HepG2 (cell line): ENCODE measurements around the gene ZNF584. TPM values are rescaled to one million over a fixed set of nuclear protein-coding genes. Genes with fewer than 3 reads are reported as not detected.

Experiments used
- AGO2 ChIP-seq: fragments of 200-400 bp; formaldehyde crosslinking; optimal IDR thresholded peaks from 2 replicates; pipeline ENCODE3; 2017; ENCODE audit warnings: mild to moderate bottlenecking, low read depth, low read length, moderate library complexity
- CENPBD1 ChIP-seq: sonication (generic); formaldehyde crosslinking; IDR thresholded peaks from 2 replicates; pipeline ENCODE4 v1.8.0; 2022; ENCODE audit warnings: missing genetic modification reagents, low read depth, mild to moderate bottlenecking, borderline replicate concordance
- FUBP1 ChIP-seq: sonication (generic); formaldehyde crosslinking; IDR thresholded peaks from 2 replicates; pipeline ENCODE4 v1.5.1; 2020; ENCODE audit warnings: missing genetic modification reagents, mild to moderate bottlenecking, borderline replicate concordance
- GABPA ChIP-seq, 2 experiments: IDR thresholded peaks; 2 replicates each; pipeline ENCODE4 v1.6.1; 2011 to 2016; ENCODE audit warnings: low read depth in 2 of 2, low read length in 1 of 2, missing biosample characterization in 1 of 2, missing genetic modification characterization in 1 of 2
- GABPB1 ChIP-seq: IDR thresholded peaks from 2 replicates; pipeline ENCODE4 v1.6.1; 2016; ENCODE audit warnings: mild to moderate bottlenecking, missing genetic modification reagents, moderate library complexity, missing compliant biosample characterization
- GLI4 ChIP-seq: sonication (generic); formaldehyde crosslinking; IDR thresholded peaks from 2 replicates; pipeline ENCODE4 v1.5.1; 2020; ENCODE audit warnings: missing genetic modification reagents, mild to moderate bottlenecking, moderate library complexity, borderline replicate concordance
- HCFC1 ChIP-seq: fragments of 150-350 bp; IDR thresholded peaks from 2 replicates; pipeline ENCODE4 v1.6.1; 2014; ENCODE audit warnings: low read depth, low read length
- MED13 ChIP-seq: sonication (generic); formaldehyde crosslinking; IDR thresholded peaks from 2 replicates; pipeline ENCODE4 v1.5.0; 2020; ENCODE audit warnings: missing genetic modification reagents
- MLX ChIP-seq: IDR thresholded peaks from 2 replicates; pipeline ENCODE4 v1.6.1; 2016
- MTF2 ChIP-seq: sonication (generic); formaldehyde crosslinking; IDR thresholded peaks from 2 replicates; pipeline ENCODE4 v1.5.0; 2020; ENCODE audit warnings: missing genetic modification reagents, borderline replicate concordance
- NFYC ChIP-seq: IDR thresholded peaks from 2 replicates; pipeline ENCODE4 v1.6.1; 2016; ENCODE audit warnings: missing genetic modification reagents, missing compliant biosample characterization
- NKX3-1 ChIP-seq: sonication (generic); formaldehyde crosslinking; IDR thresholded peaks from 2 replicates; pipeline ENCODE4 v1.5.0; 2020; ENCODE audit warnings: missing genetic modification reagents
- PAX8 ChIP-seq: sonication (generic); formaldehyde crosslinking; IDR thresholded peaks from 2 replicates; pipeline ENCODE4 v1.8.0; 2022; ENCODE audit warnings: mild to moderate bottlenecking, missing genetic modification reagents, borderline replicate concordance
- POGZ ChIP-seq: sonication (generic); formaldehyde crosslinking; IDR thresholded peaks from 2 replicates; pipeline ENCODE4 v1.4.0; 2020; ENCODE audit warnings: mild to moderate bottlenecking, missing genetic modification reagents
- PPARG ChIP-seq: conservative IDR thresholded peaks from 2 replicates; pipeline ENCODE4 v1.6.1; 2016; ENCODE audit warnings: missing biosample characterization, missing genetic modification reagents
- RCOR2 ChIP-seq: IDR thresholded peaks from 2 replicates; pipeline ENCODE4 v1.6.1; 2016; ENCODE audit warnings: missing biosample characterization, missing genetic modification reagents
- SNAPC2 ChIP-seq: sonication (generic); formaldehyde crosslinking; IDR thresholded peaks from 2 replicates; pipeline ENCODE4 v1.8.1; 2022; ENCODE audit warnings: mild to moderate bottlenecking, missing genetic modification reagents
- STAT5B ChIP-seq: sonication (generic); formaldehyde crosslinking; IDR thresholded peaks from 2 replicates; pipeline ENCODE4 v1.4.0; 2020; ENCODE audit warnings: missing genetic modification reagents
- ZEB1 ChIP-seq: IDR thresholded peaks from 2 replicates; pipeline ENCODE4 v1.6.1; 2012; ENCODE audit warnings: mild to moderate bottlenecking, low read depth, inconsistent platforms; ENCODE audit not compliant: insufficient replicate concordance
- ZNF136 ChIP-seq: sonication (generic); formaldehyde crosslinking; IDR thresholded peaks from 2 replicates; pipeline ENCODE4 v1.8.1; 2022; ENCODE audit warnings: low read depth, mild to moderate bottlenecking, moderate library complexity, missing genetic modification reagents
- ZNF207 ChIP-seq: fragments of 450-650 bp; IDR thresholded peaks from 2 replicates; pipeline ENCODE4 v1.6.1; 2016; ENCODE audit warnings: antibody characterized with exemption, borderline replicate concordance
- ZNF263 ChIP-seq: sonication (generic); formaldehyde crosslinking; IDR thresholded peaks from 2 replicates; pipeline ENCODE4 v1.4.0; 2020; ENCODE audit warnings: missing genetic modification reagents
- ZNF335 ChIP-seq: sonication (generic); formaldehyde crosslinking; IDR thresholded peaks from 2 replicates; pipeline ENCODE4 v1.4.0; 2020; ENCODE audit warnings: missing genetic modification reagents
- ZNF546 ChIP-seq: sonication (generic); formaldehyde crosslinking; conservative IDR thresholded peaks from 2 replicates; pipeline ENCODE4 v1.8.1; 2023; ENCODE audit warnings: mild to moderate bottlenecking, missing genetic modification reagents
- ZNF597 ChIP-seq: sonication (generic); formaldehyde crosslinking; IDR thresholded peaks from 2 replicates; pipeline ENCODE4 v1.5.0; 2020; ENCODE audit warnings: missing genetic modification reagents
- ZNF761 ChIP-seq: sonication (generic); formaldehyde crosslinking; conservative IDR thresholded peaks from 2 replicates; pipeline ENCODE4 v1.4.0; 2020; ENCODE audit warnings: mild to moderate bottlenecking, missing genetic modification reagents
- ZNF781 ChIP-seq: sonication (generic); formaldehyde crosslinking; IDR thresholded peaks from 2 replicates; pipeline ENCODE4 v1.5.1; 2020; ENCODE audit warnings: borderline replicate concordance, mild to moderate bottlenecking, missing genetic modification reagents; ENCODE audit errors: not compliant biosample characterization
- ZSCAN9 ChIP-seq: IDR thresholded peaks from 2 replicates; pipeline ENCODE4 v1.6.1; 2016; ENCODE audit warnings: borderline replicate concordance
- polyA plus RNA-seq, 8 experiments: library from polyadenylated mRNA; depleted of rRNA in 3 of 8; stranded (reverse) in 7 of 8; unstranded in 1 of 8; fragments of >200 nt; fragmentation: Illumina TruSeq in 4 of 8; extraction: Trizol in 4 of 8; gene quantifications; 2 replicates each; pipeline versions ENCODE4 v1.2.1 to v1.2.3, GENCODE V29; 2011 to 2016; ENCODE audit warnings: low read depth in 4 of 8, missing spikeins in 1 of 8, mixed read lengths in 1 of 8; ENCODE audit not compliant: insufficient read depth in 1 of 8
- total RNA-seq, 5 experiments: library from RNA; depleted of rRNA; stranded (reverse); fragments of >200 nt; fragmentation: Illumina TruSeq; extraction: Trizol; gene quantifications; 2 replicates each; pipeline ENCODE4 v1.2.3, GENCODE V29; 2016; ENCODE audit warnings: low read depth in 1 of 5

Gene ZNF584
- total and polyA plus RNA-seq, 2 of the 13 experiments (the other 11 are each of a cell fraction or from before 2014, with no cell fraction given), result 2.4 to 7.0 TPM

- TF ChIP-seq FUBP1 (CRISPR knock-in tag) (no peak), STAT5B (CRISPR knock-in tag) (no peak), MED13 (CRISPR knock-in tag) (no peak), GLI4 (no peak), ZNF335 (CRISPR knock-in tag) (0 out of 2 replicates have a peak, but pooled peaks have one; percentile 36), NFYC (CRISPR knock-in tag) (peak; percentile 94), ZNF781 (CRISPR knock-in tag) (no peak), MTF2 (CRISPR knock-in tag) (no peak; the same call in 1 of the 2 replicates), POGZ (CRISPR knock-in tag) (no peak), ZNF761 (peak; percentile 62; the same call in 1 of the 2 replicates), PPARG (no peak), ZNF263 (CRISPR knock-in tag) (no peak), NKX3-1 (CRISPR knock-in tag) (no peak), SNAPC2 (CRISPR knock-in tag) (no peak), AGO2 (no peak), ZNF136 (no peak), GABPB1 (CRISPR knock-in tag) (peak; percentile 99), ZNF546 (CRISPR knock-in tag) (no peak), ZEB1 (no peak), CENPBD1 (CRISPR knock-in tag) (no peak), ZSCAN9 (CRISPR knock-in tag) (no peak), ZNF597 (CRISPR knock-in tag) (no peak), PAX8 (CRISPR knock-in tag) (no peak), RCOR2 (no peak), GABPA (IDR thresholded peaks at IDR 0.05; ENCODE audit: low read depth, low read length) (peak; percentile 91), GABPA (CRISPR knock-in tag; IDR thresholded peaks at IDR 0.05; ENCODE audit: low read depth) (peak; percentile 96), ZNF207 (no peak), MLX (CRISPR knock-in tag) (no peak), HCFC1 (peak; percentile 95)
Measured at GRCh38 chr19:58451358-58452101, 43.1 kb downstream of the ZNF584 start, which contains the start of gene ZNF324B (continued).
